Inflammatory macrophage (primary cell): ENCODE measurements around the gene CDC42EP4.

ENCODE experiments used
- DNase-seq, 2 donors: peaks; one replicate each; pipeline ENCODE4 v3.0.0-alpha.2; 2020 to 2022

The CDC42EP4 gene

GRCh38 chr17:73293480-73293911 is 18.3 kb downstream of the CDC42EP4 start:
- no peak for DNase-seq

- DNase-seq, result no peak
These were observed 18.8 kb downstream of the CDC42EP4 start for GRCh38 chr17:73293031-73293430.

DNA sequence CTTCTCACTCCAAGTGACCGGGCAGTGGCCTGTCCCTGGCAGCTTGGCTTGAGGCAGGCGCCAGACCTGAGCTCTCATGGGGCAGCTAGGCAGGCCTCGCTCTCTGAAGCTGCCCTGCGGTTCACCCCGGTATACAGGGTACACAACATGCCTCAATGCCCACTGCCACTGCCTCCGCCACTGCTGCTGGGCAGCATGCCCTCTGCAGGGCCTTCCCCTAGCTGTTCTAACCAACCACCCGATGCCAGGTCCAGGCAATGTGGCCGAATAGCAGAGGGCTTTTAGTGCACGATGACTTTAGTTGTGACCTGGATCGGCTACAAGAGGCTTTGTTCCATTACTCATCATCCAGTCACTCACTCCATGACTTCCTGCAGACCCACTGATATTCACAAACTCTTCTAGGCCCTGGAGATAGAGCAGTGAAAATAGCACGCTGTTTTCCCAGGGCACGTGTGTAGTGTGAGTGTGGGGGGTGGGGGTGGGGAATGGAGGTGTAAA is 19.7 kb downstream of the CDC42EP4 start:
- DNase-seq, result no peak

DNA sequence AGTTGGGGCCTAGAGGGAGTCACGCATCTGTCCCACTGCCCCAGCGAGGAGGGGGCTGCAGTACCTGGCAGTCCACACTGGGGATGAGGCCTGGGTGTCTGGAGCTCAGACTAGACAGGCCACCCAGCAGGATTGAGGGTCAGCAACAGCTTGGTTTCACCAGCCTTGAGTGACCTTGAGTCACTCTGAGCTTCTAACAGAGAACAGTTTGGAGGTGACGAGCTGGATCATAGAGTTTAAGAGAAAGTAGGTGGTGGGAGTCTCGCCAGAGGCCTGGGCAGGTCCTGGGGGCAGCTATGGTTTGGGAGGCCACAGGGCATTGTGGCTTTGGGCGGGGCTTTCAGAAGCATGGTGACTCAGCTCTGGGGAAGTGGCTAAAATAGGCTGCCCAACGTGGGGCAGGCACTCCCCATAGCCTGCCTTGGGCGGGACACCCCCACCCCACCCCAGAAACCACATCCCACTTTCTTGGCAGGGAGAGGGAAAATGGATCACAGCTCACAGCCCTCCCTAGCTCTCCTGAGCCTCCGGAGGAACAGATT is 20.5 kb downstream of the CDC42EP4 start:
- peak; percentile 88 to 89 for DNase-seq

DNA sequence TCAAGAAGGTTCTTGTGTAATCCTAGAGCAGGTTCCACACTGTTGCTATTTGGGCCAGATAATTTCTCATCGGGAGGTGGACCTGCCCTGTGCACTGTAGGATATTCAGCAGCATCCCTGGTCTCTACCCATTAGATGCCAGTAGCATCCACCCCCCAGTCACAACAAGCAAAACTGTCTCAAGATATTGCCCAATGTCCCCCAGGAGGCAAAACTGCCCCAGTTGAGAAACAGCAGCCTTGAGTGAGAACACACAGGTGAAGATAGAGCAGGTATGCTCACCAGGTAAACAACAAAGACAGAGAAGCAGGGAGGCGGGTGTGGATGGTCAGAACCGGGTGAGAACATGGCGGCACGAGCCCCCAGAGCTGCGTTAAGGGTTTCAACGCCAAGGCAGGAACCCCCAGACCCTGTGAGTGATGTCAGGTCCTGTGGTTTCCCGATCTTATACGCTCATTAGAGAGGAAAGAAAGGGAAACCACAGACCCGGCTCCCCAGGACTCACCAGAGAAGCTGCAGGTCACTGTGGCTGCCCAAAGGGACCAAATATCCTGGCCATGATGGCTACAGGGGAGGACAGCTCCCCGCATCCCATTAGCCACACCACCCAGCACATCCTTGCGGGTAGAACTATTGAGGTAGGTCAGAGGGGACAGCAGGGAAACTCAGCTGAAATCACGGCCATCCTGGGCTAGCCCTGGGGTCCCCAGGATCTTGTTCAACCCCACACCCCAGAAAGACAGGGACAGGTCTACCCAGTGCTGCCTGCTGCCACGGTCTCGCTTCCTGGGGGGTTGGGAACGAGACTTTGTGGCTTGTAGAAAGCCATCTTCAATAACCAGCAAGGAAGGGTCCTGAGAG is 21.2 kb downstream of the CDC42EP4 start:
- DNase-seq, result no peak

DNA sequence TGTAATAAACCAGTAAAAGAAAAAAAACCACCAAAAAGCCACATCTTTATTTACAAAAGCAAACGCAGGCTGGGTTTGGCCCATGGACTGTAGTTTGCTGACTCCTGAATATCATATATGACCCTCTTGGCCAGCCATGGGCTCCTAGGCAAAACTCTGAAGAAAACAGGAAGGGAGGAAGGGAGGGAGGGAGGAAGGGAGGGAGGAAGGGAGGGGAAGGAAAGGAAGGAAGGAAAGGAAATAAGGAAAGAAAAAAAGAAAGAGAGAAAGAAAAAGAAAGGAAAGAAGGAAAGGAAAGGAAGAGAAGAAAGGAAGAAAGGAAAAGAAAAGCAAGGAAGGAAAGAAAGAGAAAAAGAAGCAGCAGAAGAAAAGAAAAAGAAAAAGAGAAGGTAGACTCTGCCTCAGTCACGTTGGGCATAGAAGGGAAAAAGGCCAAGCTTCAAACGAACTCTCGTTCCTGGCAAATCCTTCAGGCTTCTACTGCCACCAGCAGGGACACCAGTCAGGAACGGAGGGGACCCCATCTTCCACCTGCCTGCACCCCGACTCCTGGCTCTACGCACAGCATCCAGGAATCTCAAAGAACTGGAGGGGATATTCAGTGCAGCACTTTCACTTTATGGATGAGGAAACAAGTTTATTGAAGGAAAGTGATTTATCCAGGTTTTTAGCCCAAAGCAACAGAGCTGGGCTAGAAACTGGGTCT is 22.1 kb downstream of the CDC42EP4 start:
- no peak for DNase-seq

GRCh38 chr17:73288534-73289302 is 23.1 kb downstream of the CDC42EP4 start:
- DNase-seq, result no peak

GRCh38 chr17:73286863-73287296 is 24.9 kb downstream of the CDC42EP4 start:
- no peak for DNase-seq

DNA sequence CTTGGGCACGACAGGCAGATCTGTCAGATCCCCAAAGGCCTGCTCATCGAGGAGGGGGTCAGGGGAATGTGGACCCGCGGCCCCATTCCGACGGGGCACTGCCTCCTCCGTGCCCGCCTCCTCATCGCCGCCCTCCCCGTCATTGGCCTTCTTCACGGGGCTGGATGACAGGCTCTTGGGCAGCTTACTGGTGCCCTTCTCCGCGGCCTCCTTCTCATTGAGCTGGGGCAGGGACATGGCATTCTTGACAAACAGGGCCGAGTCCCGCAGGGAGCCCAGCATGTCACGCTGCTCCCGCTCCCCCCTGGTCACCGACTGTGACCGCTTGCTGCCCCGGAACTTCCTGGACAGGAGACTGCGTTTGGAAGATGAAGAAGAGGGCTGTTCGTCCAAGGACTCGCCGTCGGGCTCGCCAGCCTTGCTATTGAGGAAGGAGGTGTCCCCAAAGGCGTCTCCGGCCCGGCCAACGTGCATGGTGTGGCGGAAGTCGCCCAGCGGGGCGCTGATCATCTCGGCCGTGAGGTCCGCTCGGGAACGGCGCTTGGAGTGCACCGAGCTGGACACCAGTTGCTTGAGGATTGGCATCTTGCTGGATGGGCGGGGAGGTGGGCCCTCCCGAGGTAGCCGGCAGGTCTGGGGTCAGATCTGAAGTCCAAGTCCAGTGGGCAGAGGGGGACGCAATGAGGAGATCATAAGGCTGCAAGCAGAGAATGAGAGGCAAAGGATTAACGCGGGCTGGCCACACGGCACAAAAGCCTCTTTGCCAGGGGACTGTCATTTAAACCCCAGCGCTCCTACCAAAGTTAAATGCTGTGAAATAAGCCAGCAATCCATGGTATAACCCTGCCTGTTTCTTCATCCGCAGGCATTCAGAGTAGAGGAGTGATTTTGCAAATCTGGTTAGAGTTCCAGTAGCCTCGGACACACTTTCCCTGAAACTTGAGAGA is 25.6 kb downstream of the CDC42EP4 start:
- DNase-seq, result no peak

DNA sequence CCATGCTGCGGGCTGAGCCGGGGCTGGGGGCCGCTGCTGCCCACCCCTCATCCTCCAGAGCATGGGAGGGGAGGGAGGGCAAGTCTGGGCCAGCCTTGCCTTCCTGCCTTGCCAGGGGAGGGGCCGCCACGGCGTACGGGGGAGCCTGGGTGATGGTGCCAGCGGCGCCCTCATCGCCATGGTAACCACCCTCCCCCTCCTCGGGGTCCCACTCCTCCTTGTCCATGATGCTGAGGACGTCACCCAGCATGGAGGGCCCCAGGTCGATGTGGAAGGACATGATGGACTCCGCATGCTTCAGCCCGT is 26.2 kb downstream of the CDC42EP4 start:
- no peak for DNase-seq

GRCh38 chr17:73284906-73285602 is 26.7 kb downstream of the CDC42EP4 start:
- DNase-seq, result no peak

GRCh38 chr17:73284354-73284753 is 27.4 kb downstream of the CDC42EP4 start:
- no peak for DNase-seq

DNA sequence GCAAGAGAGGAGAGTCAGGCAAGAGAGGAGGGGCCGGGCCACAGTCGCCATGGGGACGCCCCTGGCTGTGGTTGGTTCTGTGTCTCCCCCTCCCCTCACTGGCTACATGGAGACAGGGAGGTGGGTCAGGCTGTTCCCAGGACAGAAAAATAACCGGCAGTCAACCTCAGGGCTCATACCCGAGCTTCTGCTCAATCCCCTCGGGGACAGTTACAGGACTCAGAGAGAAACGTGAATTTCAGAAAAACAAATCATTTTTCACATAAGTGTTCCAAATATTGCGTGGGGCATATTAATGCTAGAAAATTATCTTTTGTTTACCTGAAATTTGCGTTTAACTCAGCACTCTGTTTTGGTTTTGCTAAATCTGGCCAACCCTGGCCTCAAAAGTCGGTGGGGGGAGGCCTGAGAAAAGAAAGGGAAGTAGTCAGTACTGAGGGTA is 27.9 kb downstream of the CDC42EP4 start:
- DNase-seq, result no peak

GRCh38 chr17:73283250-73283649 is 28.6 kb downstream of the CDC42EP4 start:
- no peak for DNase-seq

DNA sequence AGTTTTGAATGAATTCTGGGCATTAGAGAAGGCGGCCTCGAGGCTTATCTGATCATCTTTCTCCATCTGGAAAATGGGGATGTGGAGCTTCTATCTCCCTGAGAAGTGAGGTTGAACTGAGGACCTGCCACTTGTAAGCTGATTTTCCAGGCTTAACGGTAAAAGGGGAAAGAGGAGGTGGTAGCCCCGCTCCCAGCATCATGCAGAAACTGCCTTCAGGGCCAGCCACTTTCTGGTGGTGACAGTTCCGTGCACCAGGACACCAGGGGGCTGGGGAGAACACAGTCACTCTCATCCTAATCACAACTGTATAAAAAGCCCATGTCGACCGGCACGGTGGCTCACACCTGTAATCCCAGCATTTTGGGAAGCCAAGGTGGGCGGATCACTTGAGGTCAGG is 29.2 kb downstream of the CDC42EP4 start:
- no peak for DNase-seq

DNA sequence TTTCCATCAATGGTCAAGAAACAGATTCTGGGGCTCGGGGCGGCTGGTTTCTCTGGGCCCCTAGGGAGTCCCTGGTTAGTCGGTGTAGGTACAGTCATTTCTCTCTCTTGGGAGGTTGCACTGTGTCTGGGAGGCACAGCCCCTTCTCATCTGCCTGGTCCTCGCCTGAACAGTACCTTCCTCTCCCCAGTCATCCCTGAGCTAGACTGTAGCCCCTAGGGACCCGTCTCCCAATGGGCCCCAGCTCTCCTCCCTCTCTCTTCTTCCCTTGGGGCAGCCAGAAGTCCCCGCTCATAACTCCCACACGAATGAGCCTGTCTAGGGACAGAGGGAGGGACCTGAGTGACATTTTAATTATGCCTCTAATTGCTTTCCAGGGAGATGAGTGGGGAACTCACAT is 29.9 kb downstream of the CDC42EP4 start:
- DNase-seq, result no peak

DNA sequence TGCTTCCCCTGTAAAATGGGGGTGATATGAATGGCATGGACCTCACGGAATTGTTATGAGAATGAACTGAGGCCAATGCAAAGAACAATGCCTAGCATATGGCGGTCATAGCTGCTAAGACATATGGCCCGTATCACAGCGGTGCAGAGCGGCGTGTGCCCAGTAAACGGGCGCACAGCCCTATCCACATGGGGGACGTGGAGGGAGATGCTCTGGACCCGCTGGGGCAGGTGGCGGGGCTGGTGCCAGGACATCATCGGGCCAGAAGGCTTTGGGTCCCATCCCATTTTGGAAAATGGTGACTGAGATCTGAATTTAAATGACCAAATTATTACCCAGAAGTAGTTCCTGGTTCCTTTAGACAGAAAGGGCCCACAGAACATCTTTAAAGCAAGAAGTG is 31.6 kb downstream of the CDC42EP4 start:
- DNase-seq, result no peak

GRCh38 chr17:73279704-73280103 is 32.1 kb downstream of the CDC42EP4 start:
- no peak for DNase-seq

- no peak for DNase-seq
These were observed 33.0 kb downstream of the CDC42EP4 start for GRCh38 chr17:73278465-73279453.

DNA sequence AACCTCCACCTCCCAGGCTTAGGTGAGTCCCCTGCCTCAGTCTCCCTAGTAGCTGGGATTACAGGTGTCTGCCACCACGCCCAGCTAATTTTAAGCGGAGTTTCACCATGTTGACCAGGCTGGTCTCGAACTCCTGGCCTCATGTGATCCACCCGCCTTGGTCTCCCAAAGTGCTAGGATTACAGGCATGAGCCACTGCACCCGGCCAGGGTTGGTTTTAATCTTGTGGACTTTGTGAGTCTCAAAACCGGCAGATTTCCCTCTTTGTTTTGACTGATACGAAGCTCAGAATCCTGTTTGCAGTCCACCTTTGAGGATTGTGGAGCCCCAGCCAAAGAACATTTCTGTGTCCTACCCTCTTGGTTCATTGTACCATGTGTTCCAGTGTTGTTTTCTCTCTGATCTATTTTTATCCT is 33.7 kb downstream of the CDC42EP4 start:
- DNase-seq, result no peak
